HTR-8/SVneo (cell line): ENCODE data around the gene PTPRM.

Experiments
- DNase-seq: peaks from one replicate; pipeline ENCODE4 v3.0.0; 2011; ENCODE audit warnings: low spot score, mixed read lengths; ENCODE audit not compliant: insufficient read length
- FAIRE-seq: peaks from 2 replicates; lab custom pipeline; 2011; peaks lifted over from hg19 to GRCh38; lab: Jason Lieb, UNC

Gene PTPRM

DNA sequence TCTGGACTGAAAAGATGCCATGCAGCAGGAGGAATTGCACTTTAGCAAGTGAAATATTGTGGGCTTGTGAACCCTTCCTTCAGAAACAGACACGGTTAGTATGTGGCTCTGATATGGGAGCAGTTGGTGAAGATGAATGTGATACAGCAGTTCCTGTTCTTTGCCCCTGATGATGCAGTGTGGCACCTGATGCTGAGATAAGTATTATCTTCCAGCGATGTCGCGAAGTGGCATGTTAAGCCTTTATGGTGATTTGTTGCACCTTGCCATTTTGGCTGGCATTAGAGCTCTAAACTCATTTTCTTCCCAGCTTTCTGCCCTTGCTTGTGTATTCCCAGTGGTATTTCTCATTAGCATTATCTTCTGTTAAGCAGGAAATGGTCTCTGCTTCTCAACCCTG, 600.6 kb downstream of the PTPRM start:
- FAIRE-seq (no peak), DNase-seq (no peak)

- FAIRE-seq (no peak), DNase-seq (no peak)
These were observed 602.6 kb downstream of the PTPRM start for GRCh38 chr18:8169722-8170121.

DNA sequence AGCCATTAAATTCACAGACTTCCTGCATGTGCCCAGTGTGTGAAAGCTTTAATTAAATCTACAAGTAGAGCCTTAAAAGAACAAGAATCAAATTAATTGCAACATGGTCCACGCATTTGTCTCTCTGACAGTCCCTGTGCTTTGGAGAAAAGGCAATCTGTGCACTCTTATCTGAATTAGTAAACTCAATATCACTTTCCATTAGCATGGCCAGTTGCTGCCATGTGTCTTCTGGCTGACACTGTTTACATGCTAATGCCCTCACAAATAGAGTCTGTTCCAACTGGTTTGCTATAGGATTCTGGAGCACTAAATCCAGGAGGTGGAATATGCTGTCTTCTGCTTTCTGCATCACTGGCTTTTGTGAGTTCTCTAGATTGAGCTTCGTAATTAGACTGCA, 607.7 kb downstream of the PTPRM start:
- DNase-seq (no peak), FAIRE-seq (no peak)

DNA sequence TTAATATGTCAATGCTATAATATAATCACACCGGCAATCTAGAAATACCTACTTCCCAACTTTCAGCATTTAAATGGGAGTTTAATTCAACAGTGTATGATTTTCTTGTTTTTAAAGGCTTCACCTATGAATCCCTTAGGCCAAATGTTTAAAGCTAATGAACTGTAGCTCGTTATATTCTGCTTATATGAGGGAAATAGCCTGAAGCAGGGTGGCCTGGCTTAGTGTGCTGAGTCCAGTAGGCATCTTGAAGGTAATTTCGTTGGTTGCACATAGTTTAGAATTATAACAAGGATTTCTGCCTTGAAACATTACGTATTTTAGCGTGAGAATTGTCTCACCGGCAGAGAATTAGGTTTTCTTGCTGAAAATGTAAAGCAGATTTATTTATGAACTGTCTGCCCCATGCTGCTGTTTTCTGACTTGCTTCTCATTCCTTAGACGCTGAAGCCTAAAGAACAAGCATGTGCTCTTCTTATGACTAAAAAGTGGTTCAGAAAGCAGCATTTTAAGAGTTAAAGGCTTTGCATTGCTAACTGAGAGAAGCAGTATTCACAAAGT, 608.5 kb downstream of the PTPRM start:
- no peak for DNase-seq
- FAIRE-seq: no peak

- no peak for DNase-seq
- no peak for FAIRE-seq
These were observed 609.0 kb downstream of the PTPRM start for GRCh38 chr18:8176109-8176508.

DNA sequence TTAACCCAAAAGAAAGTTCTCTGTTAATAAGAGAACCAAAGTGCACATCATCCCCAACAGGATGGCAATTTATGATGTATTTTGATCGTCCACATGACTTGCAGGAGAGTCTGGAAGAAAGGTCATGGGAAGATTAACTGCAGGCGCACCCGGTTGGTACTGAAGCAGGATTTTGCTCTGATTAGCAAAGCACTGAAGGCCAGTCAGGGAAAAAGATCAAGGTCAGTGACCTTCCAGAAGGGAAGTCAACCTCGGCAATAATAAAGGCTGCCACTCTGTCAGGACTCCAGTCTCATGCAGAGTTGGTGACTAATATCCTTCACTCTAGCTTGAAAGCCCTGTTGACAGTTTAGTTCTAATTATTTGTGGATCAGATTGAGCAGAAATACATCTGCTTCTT, 609.4 kb downstream of the PTPRM start:
- DNase-seq: no peak
- no peak for FAIRE-seq

DNA sequence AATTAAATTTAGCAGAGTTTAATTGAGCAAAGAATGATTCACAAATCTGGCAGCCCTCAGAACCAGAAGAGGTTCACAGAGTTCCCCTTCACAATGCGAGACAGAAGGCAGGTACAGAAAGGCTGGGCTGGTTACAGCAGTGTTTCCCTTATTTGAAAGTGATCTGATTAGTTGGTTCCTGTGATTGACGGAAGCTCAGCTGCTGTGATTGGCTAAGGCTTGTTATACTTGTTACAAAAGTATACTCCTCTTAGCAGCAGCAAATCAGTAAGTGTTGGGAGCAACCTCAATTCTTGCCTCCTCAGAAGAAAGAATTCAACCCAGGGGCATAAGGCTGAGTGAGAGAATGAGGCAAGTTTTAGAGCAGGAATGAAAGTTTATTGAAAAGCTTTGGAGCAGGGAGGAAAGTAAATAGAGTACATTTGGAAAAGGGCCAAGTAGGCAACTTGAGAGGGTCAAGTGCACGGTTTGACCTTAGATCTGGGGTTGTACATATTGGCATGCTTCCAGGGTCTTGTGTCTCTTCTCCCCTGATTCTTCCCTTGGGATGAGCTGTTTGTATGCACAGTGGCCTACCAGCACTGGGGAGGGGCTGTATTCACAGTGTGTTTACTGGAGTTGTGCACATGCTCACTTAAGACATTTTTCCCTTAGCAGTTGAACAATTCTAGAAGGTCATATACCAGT, 610.4 kb downstream of the PTPRM start:
- DNase-seq (no peak), FAIRE-seq (no peak)

- no peak for DNase-seq
- no peak for FAIRE-seq
These were observed 619.3 kb downstream of the PTPRM start for GRCh38 chr18:8186413-8186812.

GRCh38 chr18:8188184-8188583, 621.1 kb downstream of the PTPRM start:
- no peak for FAIRE-seq
- DNase-seq: no peak

- DNase-seq: no peak
- FAIRE-seq: no peak
These were observed 623.9 kb downstream of the PTPRM start for GRCh38 chr18:8190980-8191379.

- no peak for FAIRE-seq
- no peak for DNase-seq
These were observed 627.3 kb downstream of the PTPRM start for GRCh38 chr18:8194431-8194830.

- DNase-seq (no peak), FAIRE-seq (no peak)
These were observed 629.1 kb downstream of the PTPRM start for GRCh38 chr18:8196238-8196637.

GRCh38 chr18:8197499-8197898, 630.4 kb downstream of the PTPRM start:
- DNase-seq (no peak), FAIRE-seq (no peak)

GRCh38 chr18:8207996-8208395, 640.9 kb downstream of the PTPRM start:
- FAIRE-seq: no peak
- no peak for DNase-seq

DNA sequence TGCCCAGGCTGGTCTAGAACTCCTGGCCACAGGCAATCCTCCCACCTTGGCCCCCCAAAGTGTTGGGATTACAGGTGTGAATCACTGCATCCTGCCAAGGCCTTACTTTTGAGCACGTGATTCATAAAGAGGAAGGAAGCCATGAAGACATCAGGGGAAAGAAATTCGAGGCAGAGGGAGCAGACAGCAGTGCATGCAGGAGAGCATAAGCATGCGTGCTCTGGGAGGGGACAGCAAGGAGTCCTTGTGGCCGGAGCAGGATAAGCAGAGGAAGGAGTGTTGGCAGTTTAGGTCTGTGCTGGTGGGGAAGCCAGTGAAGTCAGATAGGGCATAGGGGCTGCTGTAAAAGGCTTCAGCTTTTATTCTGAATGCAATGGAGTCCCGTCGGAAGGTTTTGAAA, 641.6 kb downstream of the PTPRM start:
- FAIRE-seq: no peak
- no peak for DNase-seq

DNA sequence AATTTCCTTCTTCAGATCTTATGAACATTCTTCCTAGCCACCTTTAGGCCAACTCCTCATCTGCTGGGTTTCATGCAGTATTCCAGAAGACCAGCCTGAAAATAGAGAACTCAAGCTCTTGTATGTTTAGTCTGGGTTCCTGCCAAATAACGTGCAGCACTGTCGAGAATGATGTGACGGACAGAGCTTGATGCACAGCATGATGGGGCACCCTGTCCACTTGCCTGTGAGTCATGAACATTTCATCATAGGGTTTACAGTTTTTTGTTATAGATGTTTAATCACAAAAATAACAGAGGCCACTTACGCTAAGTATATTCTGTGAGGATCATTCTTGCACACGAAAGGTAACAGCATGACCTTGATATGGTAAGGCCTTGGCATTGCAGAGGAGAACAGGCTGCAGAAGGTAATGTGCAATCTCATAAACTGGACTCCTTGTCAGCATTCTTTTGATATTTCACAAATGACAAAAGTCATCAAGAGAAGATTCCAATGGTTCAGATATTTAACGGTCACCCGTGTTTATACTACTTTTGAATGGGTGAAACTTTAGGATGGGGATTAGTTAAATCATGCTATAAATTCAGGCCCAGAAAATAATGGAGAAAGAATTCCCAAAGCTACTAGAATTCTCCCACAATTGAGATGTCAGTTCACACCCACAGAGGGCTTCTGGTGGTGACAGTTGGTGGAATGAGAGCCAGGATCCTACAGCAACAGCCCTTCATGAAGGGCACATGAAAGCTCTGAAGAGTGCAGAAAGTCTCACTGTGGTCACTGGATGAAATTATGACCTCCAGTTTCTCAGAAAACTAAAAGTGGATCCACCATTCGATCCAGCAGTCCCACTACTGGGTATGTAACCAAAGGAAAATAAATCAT, 646.0 kb downstream of the PTPRM start:
- no peak for FAIRE-seq
- peak; percentile 38 for DNase-seq

DNA sequence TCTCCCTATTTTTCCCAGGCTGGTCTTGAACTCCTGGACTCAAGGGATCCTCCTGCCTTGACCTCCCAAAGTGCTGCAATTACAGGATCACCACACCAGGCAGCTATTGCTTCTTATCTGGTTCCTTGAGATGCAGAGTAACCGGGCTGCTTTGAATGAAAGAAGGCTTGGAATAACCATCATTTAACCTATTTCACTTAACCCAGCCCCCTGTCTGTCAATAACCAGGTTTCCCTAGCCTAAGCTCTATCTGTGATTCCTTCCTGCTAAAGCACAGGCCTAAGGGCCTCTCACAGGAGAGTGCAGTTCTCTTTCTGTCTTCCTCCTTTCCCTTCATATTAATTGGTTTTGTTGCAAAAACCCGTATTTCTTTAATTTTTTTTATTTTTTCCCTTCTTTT, 648.6 kb downstream of the PTPRM start:
- DNase-seq: no peak
- no peak for FAIRE-seq

DNA sequence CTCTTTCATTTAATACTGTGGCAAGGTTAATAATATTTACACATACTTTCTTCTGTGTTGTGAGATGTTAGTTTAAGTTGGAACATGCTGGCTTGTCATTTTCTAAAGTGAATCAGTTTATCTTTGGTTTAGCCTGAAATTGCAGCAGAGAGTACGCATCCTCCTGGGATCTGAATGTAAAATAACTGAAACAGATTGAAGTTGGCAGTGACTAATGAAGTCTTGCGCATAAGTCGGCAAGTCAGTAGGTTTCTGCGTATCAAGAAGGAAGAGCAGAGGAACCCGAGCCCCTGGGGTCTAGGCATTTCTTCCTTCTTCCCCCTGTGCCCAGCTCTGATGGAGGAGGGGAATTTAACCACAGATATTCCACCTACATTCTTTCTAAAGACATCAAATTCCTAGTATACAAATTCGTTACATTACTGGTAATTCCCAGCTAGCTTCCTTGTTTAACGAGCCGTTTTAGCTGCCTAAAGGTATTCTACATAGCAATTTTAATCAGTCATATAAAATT, 650.0 kb downstream of the PTPRM start:
- FAIRE-seq: no peak

DNA sequence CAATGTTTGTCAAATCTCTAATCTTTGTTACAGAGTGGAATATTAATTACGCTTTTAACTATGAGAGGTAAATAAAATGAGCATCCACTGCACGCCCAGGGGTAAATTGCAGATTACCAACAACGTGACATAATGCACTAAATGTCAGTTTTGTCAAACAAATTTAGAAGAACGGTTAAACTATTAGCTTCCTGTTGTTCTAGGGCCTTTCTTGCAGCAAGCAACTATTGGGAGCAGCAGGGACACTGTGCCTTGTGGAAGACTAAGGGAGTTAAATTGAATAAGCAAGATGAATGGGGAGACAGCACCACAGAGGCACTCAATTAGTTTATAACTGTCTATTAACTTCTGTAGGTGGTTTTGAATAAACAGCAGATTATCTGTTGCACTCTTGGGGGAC, 651.1 kb downstream of the PTPRM start:
- FAIRE-seq (no peak), DNase-seq (no peak)

More for the DNA sequence above, 650.0 kb downstream of the PTPRM start:
- DNase-seq: no peak

DNA sequence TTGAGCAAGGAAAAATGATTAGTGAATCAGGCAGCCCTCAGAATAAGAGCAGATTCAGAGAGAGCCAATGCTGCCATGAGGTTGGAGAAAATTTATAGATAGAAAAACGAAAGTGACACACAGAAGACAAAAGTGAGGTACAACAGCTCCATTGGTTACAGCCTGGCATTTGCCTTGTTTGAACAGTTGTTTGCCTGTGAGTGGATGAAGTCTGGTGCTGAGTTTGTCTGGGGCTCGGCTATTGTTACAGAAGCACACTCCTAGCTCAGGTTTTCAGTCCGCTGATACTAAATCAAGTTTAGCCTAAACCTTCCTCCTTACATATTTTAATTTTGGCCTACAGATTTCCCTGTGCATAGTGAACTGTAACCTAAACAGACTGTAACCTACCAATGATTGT, 654.3 kb downstream of the PTPRM start:
- no peak for DNase-seq
- FAIRE-seq: no peak

- FAIRE-seq (no peak), DNase-seq (no peak)
These were observed 657.5 kb downstream of the PTPRM start for GRCh38 chr18:8224576-8224975.
